Suprapubic skin (tissue), 4 donors: ENCODE data around the gene PSTPIP1. TPM values are rescaled to one million over a fixed set of nuclear protein-coding genes. Genes with fewer than 3 reads are reported as not detected.

ENCODE experiments used
- DNase-seq, 2 donors: peaks; one replicate each; pipeline ENCODE4 v3.0.0-alpha.2; 2019; ENCODE audit warnings: low spot score in 2 of 2
- H3K27ac ChIP-seq: fragments of 200-600 bp; sonication (generic); one replicate; pipeline ENCODE4 v1.5.1; 2019
- H3K27me3 ChIP-seq: fragments of 200-600 bp; sonication (generic); one replicate; pipeline ENCODE4 v1.5.1; 2019
- H3K36me3 ChIP-seq: fragments of 200-600 bp; sonication (generic); one replicate; pipeline ENCODE4 v1.5.1; 2019
- H3K4me1 ChIP-seq: fragments of 200-600 bp; sonication (generic); one replicate; pipeline ENCODE4 v1.5.1; 2019
- H3K4me3 ChIP-seq: fragments of 200-600 bp; sonication (generic); one replicate; pipeline ENCODE4 v1.5.1; 2019; ENCODE audit warnings: mild to moderate bottlenecking
- H3K9me3 ChIP-seq: fragments of 200-600 bp; sonication (generic); one replicate; pipeline ENCODE4 v1.5.1; 2019
- CTCF ChIP-seq, 2 donors: fragments of 200-600 bp in 1 of 2; fragments of 450-650 bp in 1 of 2; sonication (generic) in 1 of 2; IDR thresholded peaks; one replicate each; pipeline ENCODE4 v1.5.1; 2016 to 2019; ENCODE audit warnings: antibody characterized with exemption in 2 of 2, mild to moderate bottlenecking in 1 of 2, moderate library complexity in 1 of 2
- EP300 ChIP-seq: sonication (generic); formaldehyde crosslinking; IDR thresholded peaks from one replicate; pipeline ENCODE4 v1.6.1; 2017; ENCODE audit warnings: antibody characterized with exemption
- POLR2A ChIP-seq, 2 donors: fragments of 450-650 bp; IDR thresholded peaks; one replicate each; pipeline ENCODE4 v1.6.1; 2017; ENCODE audit warnings: antibody characterized with exemption in 2 of 2, mild to moderate bottlenecking in 2 of 2, moderate library complexity in 2 of 2
- POLR2AphosphoS5 ChIP-seq, 3 donors: sonication (generic); formaldehyde crosslinking; IDR thresholded peaks; one replicate each; pipeline ENCODE4 v1.6.1; 2017; ENCODE audit warnings: antibody characterized with exemption in 3 of 3
- WGBS: methylation state at CpG from one replicate; pipeline ENCODE4 v1.1.5; 2018; 5-methylcytosine and 5-hydroxymethylcytosine counted together
- total RNA-seq, 4 donors: library from RNA; depleted of rRNA; stranded (reverse); fragments of >200 nt; gene quantifications; one replicate each; pipeline ENCODE4 v1.1.0, GENCODE V29; 2016

The PSTPIP1 gene
- total RNA-seq, 4 donors from 2014 or later, result 1.9 to 5.9 (median 2.6) TPM

DNA sequence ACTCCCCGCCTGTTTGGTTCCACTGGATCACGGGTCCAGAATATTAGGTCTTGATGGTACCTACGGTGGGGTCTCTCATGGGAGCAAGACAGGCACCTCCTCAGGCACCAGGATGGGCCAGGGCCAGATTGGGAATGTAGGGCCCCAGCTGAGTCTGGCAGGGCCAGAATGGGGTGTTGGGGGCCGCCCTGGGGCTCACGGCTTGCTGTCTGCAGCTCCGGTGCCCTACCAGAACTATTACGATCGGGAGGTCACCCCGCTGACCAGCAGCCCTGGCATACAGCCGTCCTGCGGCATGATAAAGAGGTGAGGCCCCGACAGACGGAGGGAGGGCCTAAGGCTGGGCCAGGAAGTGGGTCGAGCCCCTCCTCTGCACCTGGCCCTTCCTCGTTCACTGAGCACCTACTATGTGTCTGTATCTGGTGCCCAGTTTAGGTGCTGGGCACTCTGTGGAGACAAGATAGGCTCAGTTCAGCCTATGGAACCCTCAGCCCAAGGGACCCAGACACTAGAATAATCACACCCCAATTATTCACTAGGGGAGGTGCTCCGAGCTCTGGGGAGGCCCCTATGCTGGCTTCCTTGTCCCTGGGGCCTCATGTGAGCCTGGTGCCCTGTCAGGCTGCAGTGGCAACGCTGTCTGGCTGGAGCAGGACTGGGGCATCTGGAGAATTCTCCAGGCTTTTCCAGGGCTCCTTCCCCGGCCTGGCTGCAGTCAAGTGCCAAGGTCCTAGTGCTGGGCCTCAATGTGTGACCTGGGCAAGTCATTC lies 37.9 kb downstream of the PSTPIP1 start:
- Histone ChIP-seq H3K27ac (no peak overlapping the region), H3K4me3 (no peak overlapping the region), H3K9me3 (no peaks in the 10 kb centered on the region), H3K27me3 (no peaks in the 10 kb centered on the region), H3K4me1 (peaks cover 27% of the 10 kb centered on the region), H3K36me3 (no peaks in the 10 kb centered on the region)
- TF ChIP-seq EP300 (no peak), POLR2AphosphoS5 (IDR thresholded peaks at IDR 0.05) (no peak), CTCF (IDR thresholded peaks at IDR 0.05) (no peak), POLR2A (IDR thresholded peaks at IDR 0.05) (no peak)
- 95% methylated on average over 4 of the region's 18 CpGs for WGBS
- DNase-seq, result no peak

DNA sequence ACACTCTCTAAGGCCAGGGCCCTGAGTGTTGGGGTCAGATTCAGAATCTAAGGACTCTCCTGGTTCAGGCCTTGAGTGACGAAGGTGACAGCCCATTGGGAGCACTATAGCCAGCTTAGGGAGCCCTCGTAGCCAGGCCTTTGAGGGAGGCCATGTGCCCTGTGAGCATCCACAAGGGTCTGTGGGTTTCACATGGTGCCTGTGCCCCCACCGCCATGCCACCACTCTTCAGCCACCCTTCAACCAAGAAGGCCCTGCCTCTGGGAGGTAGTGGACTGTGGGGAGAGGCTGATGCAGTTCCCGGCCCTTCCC lies 38.4 kb downstream of the PSTPIP1 start:
- DNase-seq, result no peak
- H3K36me3 ChIP-seq, result no peaks in the 10 kb centered on the region

GRCh38 chr15:77033729-77034671 lies 39.1 kb downstream of the PSTPIP1 start:
- Histone ChIP-seq H3K27me3 (no peaks in the 10 kb centered on the region), H3K36me3 (no peaks in the 10 kb centered on the region), H3K27ac (no peak overlapping the region), H3K4me1 (peaks cover 27% of the 10 kb centered on the region), H3K9me3 (no peaks in the 10 kb centered on the region), H3K4me3 (no peak overlapping the region)
- DNase-seq, result peak; percentile 50 to 74
- WGBS, result 88% methylated on average over 10 of the region's 13 CpGs
- TF ChIP-seq CTCF (IDR thresholded peaks at IDR 0.05) (no peak), POLR2AphosphoS5 (IDR thresholded peaks at IDR 0.05) (no peak), POLR2A (IDR thresholded peaks at IDR 0.05) (no peak), EP300 (no peak)

More for the DNA sequence above, 38.4 kb downstream of the PSTPIP1 start:
- H3K4me3 ChIP-seq, result no peak overlapping the region
- H3K9me3 ChIP-seq, result no peaks in the 10 kb centered on the region
- WGBS, result 93% methylated on average over 3 of the region's 4 CpGs
- no peak for TF ChIP-seq POLR2A (IDR thresholded peaks at IDR 0.05)
- no peak for TF ChIP-seq POLR2AphosphoS5 (IDR thresholded peaks at IDR 0.05)
- no peak for TF ChIP-seq EP300
- TF ChIP-seq CTCF (IDR thresholded peaks at IDR 0.05), result no peak
- peaks cover 27% of the 10 kb centered on the region for H3K4me1 ChIP-seq
- H3K27me3 ChIP-seq, result no peaks in the 10 kb centered on the region
- no peak overlapping the region for H3K27ac ChIP-seq

DNA sequence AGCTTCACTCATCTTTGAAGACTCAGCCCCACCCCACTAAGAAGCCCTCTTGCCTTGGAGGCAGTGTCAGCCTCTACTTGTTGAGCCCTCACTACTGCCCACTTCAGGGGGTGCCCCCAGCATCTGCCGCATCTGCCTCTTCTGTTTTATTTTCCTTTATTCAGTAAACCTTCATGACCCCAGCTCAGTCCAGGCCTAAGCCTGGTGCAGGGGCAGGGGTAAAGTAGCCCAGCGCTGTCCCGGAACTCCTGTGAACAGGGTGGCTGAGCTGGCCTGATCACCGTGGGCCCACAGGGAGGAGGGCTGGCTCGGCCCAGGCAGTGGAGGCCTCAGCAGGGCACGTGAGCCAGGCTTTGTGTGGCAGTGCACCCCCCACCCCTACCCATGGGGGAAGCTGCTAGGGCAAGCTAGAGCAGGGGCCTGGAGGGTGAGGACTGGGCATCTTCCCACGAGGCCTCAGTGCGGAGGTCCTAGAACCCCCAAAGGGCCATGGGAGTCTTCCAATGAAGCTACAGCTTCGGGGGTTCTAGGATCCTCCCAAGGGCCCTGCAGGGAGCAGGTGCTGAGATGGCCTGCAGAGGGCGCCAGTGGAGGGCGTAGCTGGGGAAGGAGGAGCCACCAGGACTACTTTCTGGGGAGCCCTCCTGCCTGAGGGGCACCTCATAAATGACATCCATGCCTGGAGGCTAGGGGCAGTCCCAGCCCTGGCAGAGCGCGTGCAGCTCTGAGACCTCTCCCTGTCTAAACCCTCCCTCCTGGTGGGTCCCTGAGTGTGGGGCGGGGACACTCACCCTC lies 40.0 kb downstream of the PSTPIP1 start:
- Histone ChIP-seq H3K36me3 (no peaks in the 10 kb centered on the region), H3K9me3 (no peaks in the 10 kb centered on the region), H3K4me1 (peaks cover 24% of the 10 kb centered on the region), H3K4me3 (no peak overlapping the region), H3K27me3 (no peaks in the 10 kb centered on the region), H3K27ac (no peak overlapping the region)
- 68% methylated on average over 5 of the region's 14 CpGs for WGBS
- DNase-seq, result peak; percentile 66 to 73
- TF ChIP-seq CTCF (IDR thresholded peaks at IDR 0.05) (peak; percentile 24 to 69), POLR2A (IDR thresholded peaks at IDR 0.05) (no peak)
